Neuronal stem cell (in vitro differentiated cells): Measurements from ENCODE around the gene UCN2.

ENCODE experiments used
- DNase-seq: peaks from one replicate; pipeline ENCODE4 v3.0.0-alpha.2; 2013; ENCODE audit warnings: low spot score
- H2AFZ ChIP-seq: one replicate; pipeline ENCODE4 v1.6.1; 2013; ENCODE audit warnings: mild to moderate bottlenecking, low read length, inconsistent platforms
- H2AK5ac ChIP-seq: 2 replicates; pipeline ENCODE4 v1.6.1; 2013; ENCODE audit warnings: low read depth, mild to moderate bottlenecking, inconsistent platforms, low read length, moderate library complexity, mixed read lengths
- H2BK120ac ChIP-seq: 2 replicates; pipeline ENCODE4 v1.6.1; 2013; ENCODE audit warnings: low read depth, mild to moderate bottlenecking, inconsistent platforms, low read length, moderate library complexity, mixed read lengths
- H2BK12ac ChIP-seq: one replicate; pipeline ENCODE4 v1.6.1; 2013; ENCODE audit warnings: low read length, inconsistent platforms
- H2BK15ac ChIP-seq: 2 replicates; pipeline ENCODE4 v1.6.1; 2013; ENCODE audit warnings: mild to moderate bottlenecking, low read length, inconsistent platforms, mixed read lengths
- H2BK5ac ChIP-seq: one replicate; pipeline ENCODE4 v1.6.1; 2013; ENCODE audit warnings: inconsistent platforms, mild to moderate bottlenecking, low read length, moderate library complexity
- H3K14ac ChIP-seq: one replicate; pipeline ENCODE4 v1.6.1; 2013; ENCODE audit warnings: low read length, inconsistent platforms
- H3K18ac ChIP-seq: 2 replicates; pipeline ENCODE4 v1.6.1; 2013; ENCODE audit warnings: low read length, inconsistent platforms
- H3K23ac ChIP-seq: 2 replicates; pipeline ENCODE4 v1.6.1; 2013; ENCODE audit warnings: low read depth, mild to moderate bottlenecking, mixed read lengths, low read length, inconsistent platforms; ENCODE audit not compliant: poor library complexity
- H3K27ac ChIP-seq: replicated peaks from 3 replicates; pipeline ENCODE4 v1.5.1; 2013; ENCODE audit warnings: low read length, inconsistent platforms
- H3K27me3 ChIP-seq, 3 experiments: 2 replicates each; pipeline ENCODE4 v1.6.1; 2013; ENCODE audit warnings: low read length in 3 of 3, mild to moderate bottlenecking in 2 of 3, inconsistent platforms in 1 of 3, low read depth in 1 of 3, mixed read lengths in 1 of 3, moderate library complexity in 1 of 3; ENCODE audit not compliant: control insufficient read depth in 3 of 3, insufficient read depth in 3 of 3
- H3K36me3 ChIP-seq, 2 donors: replicated peaks in 1 of 2; 2 replicates each; pipeline ENCODE4 v1.6.1; 2013; ENCODE audit warnings: low read length in 2 of 2; ENCODE audit not compliant: control insufficient read depth in 2 of 2, insufficient read depth in 2 of 2
- H3K4ac ChIP-seq: 2 replicates; pipeline ENCODE4 v1.6.1; 2013; ENCODE audit warnings: inconsistent platforms, mild to moderate bottlenecking, low read length, moderate library complexity
- H3K4me1 ChIP-seq, 2 donors: 1 replicate in 1 of 2; 2 replicates in 1 of 2; pipeline ENCODE4 v1.6.1; 2013; ENCODE audit warnings: low read length in 2 of 2, low read depth in 1 of 2; ENCODE audit not compliant: control insufficient read depth in 2 of 2, insufficient read depth in 1 of 2
- H3K4me2 ChIP-seq: one replicate; pipeline ENCODE4 v1.6.1; 2013; ENCODE audit warnings: mild to moderate bottlenecking, low read length, inconsistent platforms; ENCODE audit not compliant: insufficient read depth, poor library complexity, severe bottlenecking
- H3K4me3 ChIP-seq, 2 donors: 2 replicates each; pipeline ENCODE4 v1.5.1; 2013; ENCODE audit warnings: low read length in 2 of 2, mild to moderate bottlenecking in 2 of 2, inconsistent platforms in 1 of 2, moderate library complexity in 1 of 2
- H3K79me1 ChIP-seq: one replicate; pipeline ENCODE4 v1.6.1; 2013; ENCODE audit warnings: low read depth, mild to moderate bottlenecking, inconsistent platforms, low read length, moderate library complexity
- H3K9ac ChIP-seq: one replicate; pipeline ENCODE4 v1.6.1; 2013; ENCODE audit warnings: mild to moderate bottlenecking, low read depth, low read length, inconsistent platforms; ENCODE audit not compliant: poor library complexity
- H3K9me3 ChIP-seq, 2 donors: replicated peaks in 1 of 2; 2 replicates each; pipeline versions ENCODE3 to v1.6.1; 2013; ENCODE audit warnings: low read length in 2 of 2, mild to moderate bottlenecking in 2 of 2, inconsistent platforms in 1 of 2, low read depth in 1 of 2, mixed read lengths in 1 of 2, moderate library complexity in 1 of 2; ENCODE audit not compliant: control insufficient read depth in 2 of 2, insufficient read depth in 1 of 2
- H4K8ac ChIP-seq: one replicate; pipeline ENCODE4 v1.6.1; 2013; ENCODE audit warnings: low read depth, mild to moderate bottlenecking, inconsistent platforms, low read length, moderate library complexity
- H4K91ac ChIP-seq: one replicate; pipeline ENCODE4 v1.6.1; 2013; ENCODE audit warnings: low read length, low read depth, mild to moderate bottlenecking, inconsistent platforms; ENCODE audit not compliant: poor library complexity
- WGBS, 2 donors: extraction: QIAGEN DNeasy Blood & Tissue Kit; methylation state at CpG; one replicate each; pipeline ENCODE4 v1.1.7; 2013; ENCODE audit warnings: missing lambda C conversion rate in 2 of 2, mixed read lengths in 1 of 2; ENCODE audit not compliant: insufficient read length in 2 of 2, insufficient replicate concordance in 1 of 2; ENCODE audit errors: extremely low coverage in 2 of 2; 5-methylcytosine and 5-hydroxymethylcytosine counted together

UCN2 gene

DNA sequence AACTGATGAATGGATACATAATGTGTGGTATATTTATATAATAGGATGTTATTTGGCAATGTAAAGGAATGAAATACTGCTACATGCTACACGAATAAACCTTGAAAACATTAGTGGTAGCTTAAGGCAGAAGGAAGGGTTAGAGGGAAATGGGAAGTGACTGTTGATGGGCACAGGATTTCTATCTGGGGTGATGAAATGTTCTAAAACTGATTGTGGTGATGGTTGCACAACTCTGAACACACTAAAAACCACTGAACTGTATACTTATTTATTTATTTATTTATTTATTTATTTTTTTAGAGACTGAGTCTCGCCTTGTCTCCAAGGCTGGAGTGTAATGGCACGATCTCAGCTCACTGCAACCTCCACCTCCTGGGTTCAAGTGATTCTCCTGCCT is 34.8 kb downstream of the UCN2 start:
- no peak overlapping the region for H3K27ac ChIP-seq
- H4K91ac ChIP-seq, result no peak overlapping the region
- H2AK5ac ChIP-seq, result no peak overlapping the region
- H3K4me3 ChIP-seq, result no peak overlapping the region
- H3K36me3 ChIP-seq, result peaks cover 15 to 46% of the 10 kb centered on the region in 2 donors
- no peak overlapping the region for H3K9ac ChIP-seq
- no peak overlapping the region for H3K4me2 ChIP-seq
- H2BK5ac ChIP-seq, result no peak overlapping the region
- no peaks in the 10 kb centered on the region for H3K79me1 ChIP-seq
- H3K23ac ChIP-seq, result no peak overlapping the region
- H3K18ac ChIP-seq, result no peak overlapping the region
- H2BK12ac ChIP-seq, result no peak overlapping the region
- no peak overlapping the region for H4K8ac ChIP-seq
- H3K14ac ChIP-seq, result no peak overlapping the region
- DNase-seq, result no peak
- no peaks in the 10 kb centered on the region for H3K27me3 ChIP-seq
- no CpG with 5 or more reads among the region's 3 CpGs for WGBS, 2 donors
- no peak overlapping the region for H3K4ac ChIP-seq
- H2BK15ac ChIP-seq, result no peak overlapping the region
- H3K9me3 ChIP-seq, result no peaks in the 10 kb centered on the region
- H2AFZ ChIP-seq, result no peak overlapping the region
- no peaks in the 10 kb centered on the region for H3K4me1 ChIP-seq
- no peak overlapping the region for H2BK120ac ChIP-seq

DNA sequence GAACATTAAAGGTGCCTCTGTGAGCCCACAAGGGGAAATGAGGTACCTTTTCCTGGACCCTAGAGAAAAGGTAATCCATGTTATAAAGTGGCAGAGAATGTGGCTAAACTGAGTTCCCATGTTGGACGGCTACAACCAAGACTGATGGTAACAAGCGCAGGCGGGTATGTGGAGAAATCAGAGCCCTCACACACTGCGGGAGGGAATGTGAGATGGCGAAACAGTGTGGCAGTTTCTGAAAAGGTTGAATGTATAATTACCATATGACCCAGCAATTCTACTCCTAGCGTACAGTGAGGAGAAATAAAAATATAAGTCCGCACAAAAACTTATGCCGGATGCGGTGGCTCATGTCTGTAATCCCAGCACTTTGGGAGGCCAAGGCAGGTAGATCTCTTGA is 35.5 kb downstream of the UCN2 start:
- Histone ChIP-seq H3K23ac (no peak overlapping the region), H2AK5ac (no peak overlapping the region), H4K8ac (no peak overlapping the region), H2BK5ac (no peak overlapping the region), H3K4ac (no peak overlapping the region), H4K91ac (no peak overlapping the region), H3K27ac (no peak overlapping the region), H3K4me2 (no peak overlapping the region), H3K4me1 (no peaks in the 10 kb centered on the region), H2BK120ac (no peak overlapping the region), H3K9ac (no peak overlapping the region), H3K18ac (no peak overlapping the region), H3K36me3 (peaks cover 18 to 46% of the 10 kb centered on the region in 2 donors), H2BK12ac (no peak overlapping the region), H2AFZ (no peak overlapping the region), H3K14ac (no peak overlapping the region), H3K27me3 (no peaks in the 10 kb centered on the region), H3K79me1 (no peaks in the 10 kb centered on the region), H2BK15ac (no peak overlapping the region), H3K4me3 (no peak overlapping the region), H3K9me3 (no peaks in the 10 kb centered on the region)
- DNase-seq, result no peak
- no CpG with 5 or more reads among the region's 9 CpGs for WGBS, 2 donors

DNA sequence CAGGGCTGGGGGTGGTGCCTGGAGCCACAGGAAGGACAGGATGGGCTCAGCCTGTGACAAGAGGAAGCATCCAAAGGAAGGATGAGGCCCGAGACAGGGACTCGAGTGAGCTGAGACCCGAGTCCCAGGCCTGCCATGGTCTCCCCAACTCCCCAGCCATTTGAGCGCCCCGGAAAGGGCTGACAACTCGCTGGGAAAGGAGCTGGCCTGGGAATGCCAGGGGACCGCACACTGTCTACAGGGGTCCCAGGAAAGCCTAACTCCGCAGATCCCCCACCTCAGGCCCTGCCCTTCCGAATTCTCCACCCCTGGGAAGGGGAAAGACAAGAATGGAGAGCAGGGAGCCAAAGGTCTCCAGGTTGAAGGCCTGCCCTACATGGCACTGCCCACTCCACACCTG is 38.6 kb downstream of the UCN2 start:
- H2AFZ ChIP-seq, result no peak overlapping the region
- H2BK5ac ChIP-seq, result no peak overlapping the region
- no peak overlapping the region for H3K18ac ChIP-seq
- WGBS, 2 donors, result no CpG with 5 or more reads among the region's 9 CpGs
- H3K4ac ChIP-seq, result no peak overlapping the region
- no peak overlapping the region for H3K14ac ChIP-seq
- no peak for DNase-seq
- no peaks in the 10 kb centered on the region for H3K27me3 ChIP-seq
- H3K4me2 ChIP-seq, result no peak overlapping the region
- no peak overlapping the region for H4K91ac ChIP-seq
- no peak overlapping the region for H2BK15ac ChIP-seq
- no peak overlapping the region for H2BK12ac ChIP-seq
- peaks cover 18 to 36% of the 10 kb centered on the region in 2 donors for H3K36me3 ChIP-seq
- no peak overlapping the region for H3K27ac ChIP-seq
- peak overlapping the region; percentile 56 for H2AK5ac ChIP-seq
- no peaks in the 10 kb centered on the region for H3K4me1 ChIP-seq
- H2BK120ac ChIP-seq, result no peak overlapping the region
- H3K9ac ChIP-seq, result no peak overlapping the region
- H3K23ac ChIP-seq, result no peak overlapping the region
- H3K9me3 ChIP-seq, result no peaks in the 10 kb centered on the region
- no peak overlapping the region for H3K4me3 ChIP-seq
- H3K79me1 ChIP-seq, result no peaks in the 10 kb centered on the region
- H4K8ac ChIP-seq, result no peak overlapping the region

DNA sequence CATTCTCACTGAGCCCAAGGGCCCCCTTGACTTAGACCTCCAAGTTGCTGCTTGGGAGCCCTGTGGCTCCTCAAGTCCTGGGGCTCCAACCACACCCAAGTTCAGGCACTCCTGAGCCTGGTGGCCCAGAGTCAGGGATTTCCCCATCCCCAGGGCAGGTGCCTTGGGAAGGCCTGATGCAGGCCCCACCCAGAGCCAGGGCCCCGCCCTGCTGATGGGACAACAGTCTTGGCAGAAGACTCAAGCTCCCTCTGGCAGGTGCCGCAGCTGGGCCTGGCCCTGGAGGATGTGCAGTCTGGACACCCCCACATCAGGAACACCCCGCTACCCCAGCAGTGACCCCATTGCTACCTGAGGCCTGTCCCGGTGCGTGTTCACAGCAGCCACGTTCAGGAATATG is 41.9 kb downstream of the UCN2 start:
- Histone ChIP-seq H2AFZ (no peak overlapping the region), H2AK5ac (no peak overlapping the region), H3K79me1 (no peaks in the 10 kb centered on the region), H3K36me3 (peaks cover 12 to 31% of the 10 kb centered on the region in 2 donors), H4K8ac (no peak overlapping the region), H2BK120ac (no peak overlapping the region), H3K4ac (no peak overlapping the region), H3K27me3 (no peaks in the 10 kb centered on the region), H2BK15ac (no peak overlapping the region), H3K4me1 (no peaks in the 10 kb centered on the region), H3K18ac (no peak overlapping the region), H4K91ac (no peak overlapping the region), H3K4me2 (no peak overlapping the region), H3K27ac (no peak overlapping the region), H3K14ac (no peak overlapping the region), H2BK12ac (no peak overlapping the region), H3K23ac (peak overlapping the region; percentile 14), H3K4me3 (no peak overlapping the region), H2BK5ac (no peak overlapping the region), H3K9me3 (no peaks in the 10 kb centered on the region), H3K9ac (no peak overlapping the region)
- WGBS, 2 donors, result no CpG with 5 or more reads among the region's 6 CpGs
- DNase-seq, result no peak
